ENCODE results near the gene SMC4. TPM values are rescaled to one million over a fixed set of nuclear protein-coding genes. Genes with fewer than 3 reads are reported as not detected.

Gene SMC4
- total and polyA plus RNA-seq, 2 of the 8 experiments (the other 6 are each of a cell fraction or from before 2014, with no cell fraction given): 26.6 to 118 TPM

- no peaks in the 10 kb centered on the region for H3K9me3 ChIP-seq (ENCODE audit: insufficient read depth in 2 of 2, low read depth in 1 of 2, low read length in 1 of 2)
- no peaks in the 10 kb centered on the region for H3K4me1 ChIP-seq (replicated peaks in 1 of 4; ENCODE audit: control insufficient read depth in 3 of 4, insufficient read depth in 4 of 4, low read length in 3 of 4)
- peaks cover 1 to 4% of the 10 kb centered on the region in 2 experiments for H4K20me1 ChIP-seq (replicated peaks in 1 of 2; ENCODE audit: control insufficient read depth in 1 of 2, insufficient read depth in 2 of 2, low read length in 2 of 2)
- H4K91ac ChIP-seq (replicated peaks; ENCODE audit: insufficient read length, low read length): no peak overlapping the region
- no peak overlapping the region for H2BK15ac ChIP-seq (ENCODE audit: low read length)
- DNase-seq (ENCODE audit: low read depth in 1 of 2, low spot score in 2 of 2): no peak
- no peak overlapping the region for H3K23ac ChIP-seq (ENCODE audit: insufficient read length)
- no peak overlapping the region for H2AFZ ChIP-seq (ENCODE audit: low read length)
- no peak overlapping the region for H3K18ac ChIP-seq (ENCODE audit: extremely low read depth, low read length)
- TF ChIP-seq CBX5 (IDR thresholded peaks at IDR 0.05; ENCODE audit: low read depth, low read length): no peak
- no peak for TF ChIP-seq RFX5 (IDR thresholded peaks at IDR 0.05; ENCODE audit: borderline replicate concordance, low read depth, low read length)
- no peak for TF ChIP-seq EGR1 (IDR thresholded peaks at IDR 0.05; ENCODE audit: borderline replicate concordance, low read depth, low read length)
- TF ChIP-seq CTCF (IDR thresholded peaks at IDR 0.05; ENCODE audit: control extremely low read depth in 1 of 3, insufficient read depth in 1 of 3, low read depth in 1 of 3, low read length in 3 of 3): no peak
- TF ChIP-seq EP300 (IDR thresholded peaks at IDR 0.05; ENCODE audit: borderline replicate concordance in 1 of 2, low read depth in 2 of 2, low read length in 2 of 2): no peak
- no peak for TF ChIP-seq ASH2L (IDR thresholded peaks at IDR 0.05; ENCODE audit: low read length)
- no peak for TF ChIP-seq RAD21 (IDR thresholded peaks at IDR 0.05 in 1 of 2, conservative IDR thresholded peaks at IDR 0.05 in 1 of 2; ENCODE audit: low read depth in 2 of 2, low read length in 2 of 2)
- H3K79me1 ChIP-seq (ENCODE audit: low read depth, low read length): peaks cover 2% of the 10 kb centered on the region; the same call in 1 of the 2 replicates
- no peaks in the 10 kb centered on the region for H3K27me3 ChIP-seq (replicated peaks in 1 of 4; ENCODE audit: control insufficient read depth in 3 of 4, extremely low read depth in 1 of 4, insufficient read depth in 3 of 4, low read length in 3 of 4)
- H2AK5ac ChIP-seq (ENCODE audit: low read depth, low read length): no peak overlapping the region
- ChIA-PET POLR2A (ENCODE audit: partially characterized antibody) (interaction anchor here (1.1 kb wide), 1 partner anchor 54 kb away, joined by 3 read pairs; the partner anchor contains the start of gene TRIM59), CTCF (ENCODE audit: partially characterized antibody) (interaction anchor here (0.7 to 1.2 kb wide), 4 partner anchors 9 to 702 kb away, joined by 3 to 8 read pairs (median 3); no protein-coding TSS in a partner anchor)
- no peak overlapping the region for H3K14ac ChIP-seq (ENCODE audit: insufficient read length)
- H2BK12ac ChIP-seq (ENCODE audit: low read depth, low read length): no peak overlapping the region
- H4K8ac ChIP-seq (ENCODE audit: extremely low read depth, insufficient read depth, low read length): no peak overlapping the region
- no peak overlapping the region for H2BK120ac ChIP-seq (replicated peaks; ENCODE audit: low read depth, low read length)
- H3K4me3 ChIP-seq (ENCODE audit: extremely low read depth in 1 of 4, insufficient read depth in 2 of 4, low read depth in 3 of 4, low read length in 4 of 4): no peak overlapping the region
- no peak overlapping the region for H2BK5ac ChIP-seq (ENCODE audit: low read depth, low read length)
- no peak overlapping the region for H3K27ac ChIP-seq (ENCODE audit: low read depth, low read length)
- no peak overlapping the region for H2BK20ac ChIP-seq (ENCODE audit: low read length)
- no peak overlapping the region for H3K9ac ChIP-seq (replicated peaks in 1 of 4; ENCODE audit: extremely low read depth in 1 of 4, low read depth in 3 of 4, low read length in 3 of 4)
- H3K36me3 ChIP-seq (ENCODE audit: control insufficient read depth in 2 of 4, insufficient read depth in 4 of 4, low read length in 3 of 4): no peaks in the 10 kb centered on the region
- H3K23me2 ChIP-seq (ENCODE audit: low read depth, low read length): 0 out of 2 replicates have a peak, but pooled peaks cover 2% of the 10 kb centered on the region
- FAIRE-seq: no peak
- no peak overlapping the region for H4K5ac ChIP-seq (ENCODE audit: insufficient read length, low read depth, low read length)
- peaks cover under 1 to 47% of the 10 kb centered on the region in 2 experiments for H3K79me2 ChIP-seq (ENCODE audit: control insufficient read depth in 1 of 2, insufficient read depth in 2 of 2, low read length in 2 of 2)
- no peak overlapping the region for H3K4me2 ChIP-seq (ENCODE audit: insufficient read depth in 1 of 2, low read depth in 2 of 2, low read length in 2 of 2)
- no peak overlapping the region for H3K56ac ChIP-seq (replicated peaks; ENCODE audit: insufficient read length, low read depth, low read length)
- no peak overlapping the region for H3K4ac ChIP-seq (replicated peaks; ENCODE audit: insufficient read length, low read depth, low read length)
Measured at GRCh38 chr3:160395297-160395696, 4.2 kb upstream of the SMC4 start.
